ENCODE data around the gene PLEKHS1.
"Not testable (repeated sequence)": the region's sequence is repeated elsewhere in the genome, so short reads cannot be mapped to it uniquely, and the experiment has no call there.

PLEKHS1 gene

DNA sequence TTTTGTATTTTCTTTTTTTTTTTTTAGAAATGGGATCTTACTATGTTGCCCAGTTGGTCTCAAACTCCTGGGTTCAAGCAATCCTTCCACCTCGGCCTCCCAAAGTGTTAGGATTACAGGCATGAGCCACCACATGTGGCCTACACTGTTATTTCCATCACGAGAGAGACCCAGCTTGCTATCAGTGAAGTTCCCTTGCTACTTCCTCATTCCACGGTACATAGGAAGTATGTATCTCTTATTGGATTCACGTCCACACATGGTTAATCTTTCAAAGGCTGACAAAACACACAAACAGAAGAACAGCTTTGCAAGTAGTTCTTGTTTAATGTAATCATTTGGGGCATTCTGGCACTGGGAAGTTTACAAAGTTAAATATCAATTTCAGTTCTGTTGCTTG lies 51.5 kb downstream of the PLEKHS1 start:
- DNase-seq: no peak

DNA sequence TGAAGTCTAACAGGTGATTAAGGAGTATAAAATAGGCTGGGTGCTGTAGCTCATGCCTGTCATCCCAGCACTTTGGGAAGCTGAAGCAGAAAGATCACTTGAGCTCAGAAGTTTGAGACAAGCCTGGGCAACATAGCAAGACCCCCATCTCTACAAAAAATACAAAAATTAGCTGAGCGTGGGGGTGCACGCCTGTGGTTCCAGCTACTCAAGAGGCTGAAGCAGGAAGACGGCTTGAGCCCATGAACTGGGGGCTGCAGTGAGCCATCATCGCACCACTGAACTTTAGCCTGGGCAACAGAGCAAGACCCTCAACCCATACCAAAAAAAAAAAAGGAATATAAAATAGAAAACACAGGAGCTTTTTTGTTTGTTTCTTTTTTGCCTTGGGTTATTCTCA lies 55.0 kb downstream of the PLEKHS1 start:
- no peak for DNase-seq

DNA sequence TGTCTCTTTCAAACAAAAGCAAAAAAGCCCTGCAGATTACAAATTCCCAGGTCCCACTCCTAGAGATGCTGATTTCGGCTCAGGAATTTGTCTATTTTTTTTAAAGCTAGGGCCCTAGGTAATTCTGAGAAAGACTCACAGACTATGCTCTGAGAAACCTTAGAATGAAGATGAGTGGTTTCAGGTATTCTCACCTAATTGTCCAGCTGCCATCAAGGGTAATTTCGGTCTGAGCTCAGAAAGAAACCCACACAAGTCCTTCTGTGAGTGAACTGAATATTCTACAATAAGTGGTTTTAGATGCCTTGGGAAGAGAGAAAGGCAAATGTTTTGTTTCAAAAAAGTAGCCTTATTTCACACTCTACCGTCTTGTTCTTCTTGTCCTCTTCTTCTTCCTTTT lies 56.7 kb downstream of the PLEKHS1 start:
- DNase-seq: no peak

DNA sequence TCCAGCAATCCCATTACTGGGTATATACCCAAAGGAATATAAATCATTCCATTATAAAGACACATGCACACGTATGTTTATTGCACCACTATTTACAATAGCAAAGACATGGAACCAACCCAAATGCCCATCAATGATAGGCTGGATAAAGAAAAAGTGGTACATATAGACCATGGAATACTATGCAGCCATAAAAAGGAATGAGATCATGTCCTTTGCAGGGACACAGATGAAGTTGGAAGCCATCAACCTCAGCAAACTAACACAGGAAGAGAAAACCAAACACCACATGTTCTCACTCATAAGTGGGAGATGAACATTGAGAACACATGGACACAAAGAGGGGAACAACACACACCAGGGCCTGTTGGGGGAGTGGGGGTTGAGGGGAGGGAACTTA lies 63.2 kb downstream of the PLEKHS1 start:
- DNase-seq: not testable (repeated sequence)

DNA sequence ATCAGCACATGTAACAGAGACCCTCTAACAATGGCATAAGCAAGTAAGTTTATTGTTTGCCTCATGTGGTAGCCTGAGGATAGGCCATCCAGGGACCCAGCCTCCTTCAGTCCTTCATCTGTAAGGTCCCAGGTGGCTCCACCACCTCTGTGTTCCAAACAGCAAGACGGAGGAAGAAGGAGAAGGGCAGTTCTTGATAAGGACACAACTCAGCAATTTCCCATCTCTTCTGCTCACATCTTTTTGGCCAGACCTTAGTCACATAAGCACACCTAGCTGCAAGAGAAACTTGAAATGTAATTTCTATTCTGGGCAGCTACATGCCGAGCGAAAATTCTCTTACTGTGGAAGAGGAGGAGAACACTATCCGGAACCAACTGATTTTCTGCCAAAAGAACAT lies 68.5 kb downstream of the PLEKHS1 start:
- DNase-seq: no peak

DNA sequence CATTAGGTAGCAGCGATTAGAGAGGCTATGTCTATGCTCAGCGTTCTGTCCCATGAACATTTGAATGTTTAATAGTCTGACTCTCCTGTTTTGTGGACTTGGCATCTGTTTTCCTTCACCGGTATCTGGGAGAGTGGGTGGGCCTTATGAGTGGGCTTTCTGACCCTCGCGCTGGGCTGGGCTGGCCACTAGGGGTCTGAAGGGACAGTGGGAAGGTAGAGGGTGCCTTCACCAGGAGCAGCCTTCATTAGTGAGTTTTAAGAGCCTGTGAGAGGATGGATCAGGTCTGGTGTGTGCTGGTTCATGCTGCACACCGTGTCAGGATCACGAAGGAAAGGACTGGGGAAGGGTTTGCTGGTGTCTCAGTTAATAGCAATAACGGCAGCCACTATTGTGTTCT lies 69.0 kb downstream of the PLEKHS1 start:
- no peak for DNase-seq

DNA sequence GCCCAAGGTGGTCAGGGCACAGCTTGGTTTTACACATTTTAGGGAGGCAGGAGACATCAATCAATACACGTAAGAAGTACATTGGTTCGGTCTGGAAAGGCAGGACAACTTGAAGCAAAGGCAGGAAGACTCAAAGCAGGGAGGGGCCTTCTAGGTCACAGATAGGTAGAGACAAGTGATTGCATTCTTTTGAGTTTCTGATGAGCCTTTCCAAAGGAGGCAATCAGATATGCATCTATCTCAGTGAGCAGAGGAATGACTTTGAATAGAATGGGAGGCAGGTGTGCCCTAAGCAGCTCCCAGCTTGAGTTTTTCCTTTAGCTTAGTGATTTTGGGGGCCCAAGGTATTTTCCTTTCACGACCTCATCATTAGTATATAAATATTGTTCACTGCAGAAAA lies 69.8 kb downstream of the PLEKHS1 start:
- DNase-seq: not testable (repeated sequence)

DNA sequence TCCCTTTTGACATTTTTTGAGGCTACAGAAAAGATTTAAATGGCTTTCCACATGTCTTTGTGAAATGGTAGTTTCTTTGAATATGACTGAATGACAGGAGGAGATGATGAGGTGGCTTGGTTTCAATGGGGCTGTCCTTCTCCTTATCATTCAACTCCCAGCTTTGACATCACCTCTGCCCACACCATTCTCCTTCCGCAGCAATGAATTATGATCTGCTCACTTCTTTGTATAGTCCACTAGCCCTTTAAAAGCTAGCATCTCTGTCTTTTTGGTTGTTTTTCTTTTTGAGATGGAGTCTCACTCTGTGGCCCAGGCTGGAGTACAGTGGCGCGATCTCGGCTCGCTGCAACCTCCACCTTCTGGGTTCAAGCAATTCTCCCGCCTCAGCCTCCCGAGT lies 70.7 kb downstream of the PLEKHS1 start:
- DNase-seq: no peak

DNA sequence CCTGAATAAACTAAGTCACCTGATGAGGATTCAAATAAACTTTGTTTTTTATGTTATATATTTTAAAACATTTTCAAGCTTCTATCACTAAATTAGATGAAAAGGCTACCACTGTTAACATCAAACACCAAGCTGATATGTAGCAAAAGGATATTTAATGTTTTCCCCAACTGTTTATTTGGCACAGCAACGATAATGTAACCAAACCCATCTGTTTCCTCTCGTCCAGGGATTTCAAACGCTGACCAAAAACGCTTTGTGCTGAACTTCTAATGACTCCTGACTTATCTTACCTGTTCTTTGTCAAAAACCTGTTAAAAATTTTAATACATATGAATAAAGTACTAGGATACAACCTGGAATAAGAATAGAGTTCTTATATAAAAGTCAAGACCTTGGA lies 71.9 kb downstream of the PLEKHS1 start:
- no peak for DNase-seq

DNA sequence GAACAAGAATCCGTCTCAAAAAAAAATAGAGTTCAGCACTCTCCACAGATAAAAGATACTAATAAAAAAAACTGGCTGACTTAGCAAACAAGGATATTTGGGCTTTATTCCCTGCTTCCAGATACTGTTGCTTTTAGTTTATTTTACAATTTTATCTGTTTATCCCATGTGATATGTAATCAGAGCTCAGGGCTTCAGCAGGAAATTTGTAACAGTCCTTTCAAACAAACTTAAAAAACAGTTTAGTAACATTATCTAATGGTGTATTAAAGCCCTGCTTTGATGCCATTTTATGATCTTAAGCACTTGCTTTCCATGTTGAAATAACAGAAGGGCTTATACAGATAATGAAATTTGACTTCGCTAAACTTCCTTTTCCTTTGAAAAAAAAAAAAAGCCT lies 74.3 kb downstream of the PLEKHS1 start:
- no peak for DNase-seq

DNA sequence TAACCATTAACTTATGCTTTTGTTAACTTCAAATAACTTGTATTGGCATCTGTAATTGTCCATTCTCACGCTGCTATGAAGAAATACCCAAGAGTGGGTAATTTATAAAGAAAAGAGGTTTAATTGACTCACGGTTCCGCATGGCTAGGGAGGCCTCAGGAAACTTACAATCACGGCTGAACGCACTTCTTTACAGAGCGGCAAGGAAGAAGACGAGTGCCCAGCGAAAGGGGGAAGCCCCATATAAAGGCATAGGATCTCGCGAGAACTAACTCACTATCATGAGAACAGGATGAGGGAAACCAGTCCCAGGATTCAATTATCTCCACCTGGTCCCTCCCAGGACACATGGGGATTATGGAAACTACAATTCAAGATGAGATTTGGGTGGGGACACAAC lies 77.1 kb downstream of the PLEKHS1 start:
- DNase-seq: not testable (repeated sequence)
